CD4-positive, alpha-beta T cell treated with Interleukin-17A for 4 hours (primary cell): ENCODE measurements around the gene ANO4.
"Not testable (repeated sequence)": the region's sequence is repeated elsewhere in the genome, so short reads cannot be mapped to it uniquely, and the experiment has no call there.

ENCODE experiments used
- DNase-seq: peaks from one replicate; pipeline ENCODE4 v3.0.0-alpha.2; 2020; ENCODE audit warnings: mixed read lengths

The ANO4 gene

DNA sequence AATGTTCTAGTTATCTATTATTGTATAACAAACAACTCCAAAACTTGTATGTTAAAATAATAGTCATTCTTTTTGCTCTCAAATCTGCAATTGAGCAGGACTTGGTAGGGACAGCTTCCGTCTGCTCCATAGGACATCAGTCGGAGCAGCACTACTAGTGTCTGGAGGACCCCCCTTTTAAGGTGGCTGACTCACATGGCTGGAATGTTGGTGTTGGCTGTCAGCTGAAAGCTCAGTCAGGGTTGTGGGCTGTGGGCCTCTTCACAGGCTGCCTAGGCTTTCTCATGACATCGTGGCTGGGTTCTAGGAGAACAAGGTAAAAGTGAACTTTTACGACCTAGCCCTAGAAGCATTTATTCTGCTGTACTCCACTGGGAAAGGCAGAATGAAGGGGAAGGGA is 160.6 kb downstream of the ANO4 start:
- DNase-seq: no peak

DNA sequence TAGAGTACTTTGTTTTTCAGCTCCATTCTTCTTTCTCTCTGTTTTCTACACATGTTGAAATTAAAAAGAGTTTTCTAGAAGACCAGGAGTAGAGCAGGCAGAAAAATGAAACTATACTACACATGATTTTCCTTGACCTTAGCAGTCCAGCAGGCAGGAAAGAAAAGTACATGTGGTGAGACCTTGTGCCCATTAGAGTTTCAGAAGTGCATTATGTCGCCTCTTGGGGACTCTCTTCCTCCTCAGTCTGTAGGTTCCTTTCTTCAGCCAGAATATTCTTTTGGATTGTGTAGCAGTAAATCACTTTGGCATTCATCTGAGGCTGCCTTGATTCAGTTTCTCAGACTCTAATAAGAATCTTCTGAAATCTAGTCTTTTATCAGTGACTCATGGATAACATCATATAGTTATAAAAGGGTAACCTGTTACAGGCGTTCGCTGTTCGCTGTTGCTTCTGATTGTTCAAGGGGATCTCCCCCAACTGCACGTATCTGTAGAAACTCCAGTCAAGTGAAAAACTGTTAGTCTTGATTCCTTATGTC is 161.8 kb downstream of the ANO4 start:
- no peak for DNase-seq

DNA sequence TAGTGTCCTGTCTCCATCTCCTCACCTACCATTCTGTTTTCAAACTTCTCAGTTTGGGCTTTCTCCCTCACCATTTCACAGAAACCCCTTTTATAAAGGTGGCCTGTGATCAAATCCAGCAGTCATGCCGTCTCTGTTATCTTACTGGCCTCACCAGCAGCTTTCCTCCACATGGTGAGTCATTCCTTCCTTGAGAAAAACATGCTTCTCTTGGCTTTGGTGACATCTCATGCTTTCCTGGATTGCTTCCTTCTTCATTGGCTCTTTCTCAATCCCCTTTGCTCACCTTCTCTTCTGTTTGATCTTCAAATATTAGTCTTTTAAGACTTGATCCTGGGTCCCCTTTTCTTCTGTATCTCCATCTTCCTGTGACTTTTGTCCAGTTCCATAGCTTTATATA is 164.9 kb downstream of the ANO4 start:
- DNase-seq: no peak

DNA sequence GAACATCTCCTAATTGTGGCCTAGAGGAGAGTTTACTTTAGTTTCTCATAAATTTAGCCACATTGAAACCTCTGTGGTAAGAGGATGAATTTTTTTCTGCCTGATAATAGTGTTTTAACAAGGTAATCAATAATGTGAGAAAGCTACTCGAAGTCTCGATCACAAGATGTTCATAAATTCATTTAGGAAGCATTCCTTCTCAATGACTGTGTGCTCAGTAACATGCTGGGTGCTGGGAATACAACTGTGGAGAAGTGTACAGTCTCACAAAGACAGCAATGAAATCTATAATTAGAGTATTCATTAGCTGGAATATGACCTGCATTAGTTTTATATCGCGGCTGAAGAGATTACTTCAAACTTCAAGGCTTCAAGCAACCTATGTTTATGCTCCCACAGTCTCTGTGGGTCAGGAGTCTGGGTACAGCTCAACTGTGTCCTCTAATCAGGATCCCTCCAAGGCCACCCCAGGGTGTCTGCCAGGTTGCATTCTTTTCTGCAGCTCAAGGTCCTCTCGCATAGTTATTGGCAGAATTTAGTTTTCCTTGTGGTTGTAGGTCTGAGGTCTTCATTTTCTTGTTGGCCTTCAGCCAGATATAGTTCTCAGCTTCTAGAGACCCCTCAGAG is 167.6 kb downstream of the ANO4 start:
- DNase-seq: no peak

DNA sequence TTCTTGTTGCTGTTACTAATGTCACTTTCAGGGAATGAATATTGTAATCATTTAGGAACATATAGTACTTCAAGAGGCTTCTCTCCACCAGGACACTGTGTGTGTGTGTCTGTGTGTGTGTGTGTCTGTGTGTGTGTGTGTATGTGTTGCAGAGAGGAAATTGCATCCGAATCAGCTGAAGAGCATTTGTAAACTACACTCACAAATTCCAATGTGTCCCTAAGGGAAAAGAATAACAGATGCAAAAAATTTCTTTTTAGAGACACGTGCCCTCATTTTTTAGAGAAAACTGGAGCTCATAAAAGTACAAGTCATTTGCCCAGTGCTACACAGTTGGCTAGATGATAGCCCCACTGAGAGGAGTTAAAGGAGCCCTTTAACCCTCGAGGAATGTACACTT is 168.8 kb downstream of the ANO4 start:
- DNase-seq: no peak

DNA sequence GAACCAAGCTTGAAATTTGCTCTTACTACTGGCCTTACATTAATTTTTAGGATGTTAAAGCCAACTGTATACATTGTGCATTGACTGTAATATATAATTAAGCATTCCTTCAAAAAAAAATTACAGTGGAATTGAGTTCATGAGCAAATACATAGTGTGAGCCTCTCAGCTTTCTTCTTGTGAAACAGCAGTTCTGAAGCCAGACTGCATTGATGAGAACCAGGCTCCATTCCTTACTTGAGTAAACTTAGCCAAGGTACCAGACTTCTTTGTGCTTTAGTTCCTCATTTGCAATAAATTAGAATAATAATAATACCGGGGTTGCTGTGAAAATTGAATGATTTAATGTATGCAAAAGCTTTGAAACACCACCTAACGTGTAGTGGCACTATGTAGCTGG is 169.5 kb downstream of the ANO4 start:
- no peak for DNase-seq

DNA sequence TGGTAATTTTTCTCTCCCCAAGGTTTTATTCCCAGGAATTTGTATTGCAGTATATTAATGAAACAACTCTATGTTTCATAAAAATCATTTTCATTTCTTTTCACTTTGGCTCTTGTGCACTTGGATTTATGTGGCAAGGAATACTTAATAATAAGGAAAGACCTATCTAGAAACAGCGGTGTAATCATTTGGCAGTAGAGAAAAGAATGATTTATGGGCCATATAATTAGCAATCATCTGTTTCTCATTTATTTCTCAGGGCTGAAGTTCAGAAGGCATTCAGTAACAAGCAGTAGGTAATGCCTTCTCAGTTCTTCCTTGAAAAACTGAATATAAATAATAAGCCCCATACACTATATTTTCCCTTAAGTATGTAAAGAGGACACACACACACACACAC is 172.6 kb downstream of the ANO4 start:
- no peak for DNase-seq

DNA sequence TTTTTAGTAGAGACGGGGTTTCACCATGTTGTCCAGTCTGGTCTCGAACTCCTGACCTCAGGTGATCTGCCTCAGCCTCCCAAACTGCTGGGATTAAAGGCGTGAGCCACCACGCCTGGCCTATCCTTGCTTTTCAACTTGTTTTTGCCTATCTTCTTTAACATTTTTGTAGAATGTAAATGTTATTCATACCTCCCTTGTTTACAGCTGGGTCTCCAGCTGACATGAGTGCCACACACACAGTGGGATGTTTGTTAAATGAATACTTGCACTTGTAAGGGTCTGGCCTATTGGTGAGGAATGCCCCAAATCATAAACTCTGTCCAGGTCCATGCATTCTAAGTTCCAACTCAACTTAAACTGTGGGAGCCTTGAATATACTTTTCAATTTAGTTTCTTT is 176.3 kb downstream of the ANO4 start:
- no peak for DNase-seq

DNA sequence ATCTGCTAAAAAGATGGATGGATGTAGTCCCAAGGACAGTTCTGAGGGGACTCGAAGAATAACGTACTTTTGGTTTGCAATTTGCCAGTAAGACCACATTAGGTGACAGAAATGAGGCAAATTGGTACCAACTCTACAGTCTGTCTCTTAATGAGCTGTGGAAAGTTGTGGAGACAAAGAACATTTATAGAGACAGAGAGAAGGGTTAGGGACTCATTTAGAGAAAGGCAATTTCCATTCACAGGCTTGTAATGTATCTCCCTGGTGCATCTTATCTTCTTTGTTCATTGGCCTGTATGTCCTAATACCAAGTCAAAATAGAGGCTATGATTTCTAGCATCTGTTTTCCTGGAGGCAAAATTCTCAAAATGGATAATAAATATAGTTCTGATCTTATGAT is 177.5 kb downstream of the ANO4 start:
- DNase-seq: no peak

DNA sequence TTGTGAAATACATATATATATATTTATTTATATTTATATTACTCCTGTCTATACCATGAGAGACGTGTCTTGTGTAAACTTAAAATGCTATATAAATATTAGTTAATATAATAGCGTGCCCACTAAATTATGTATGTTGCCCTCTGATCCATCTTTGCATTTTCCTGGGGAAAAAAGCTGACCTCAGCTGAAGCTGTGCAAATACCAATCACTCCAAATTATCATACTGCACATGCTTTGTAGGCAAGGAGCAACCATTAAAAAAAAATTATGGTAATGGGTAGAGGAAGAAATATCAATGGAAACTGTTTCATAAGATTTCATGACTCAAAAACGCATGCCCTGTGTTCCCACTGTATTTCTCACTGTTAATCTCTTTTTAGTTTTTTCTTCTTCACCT is 179.8 kb downstream of the ANO4 start:
- DNase-seq: no peak

DNA sequence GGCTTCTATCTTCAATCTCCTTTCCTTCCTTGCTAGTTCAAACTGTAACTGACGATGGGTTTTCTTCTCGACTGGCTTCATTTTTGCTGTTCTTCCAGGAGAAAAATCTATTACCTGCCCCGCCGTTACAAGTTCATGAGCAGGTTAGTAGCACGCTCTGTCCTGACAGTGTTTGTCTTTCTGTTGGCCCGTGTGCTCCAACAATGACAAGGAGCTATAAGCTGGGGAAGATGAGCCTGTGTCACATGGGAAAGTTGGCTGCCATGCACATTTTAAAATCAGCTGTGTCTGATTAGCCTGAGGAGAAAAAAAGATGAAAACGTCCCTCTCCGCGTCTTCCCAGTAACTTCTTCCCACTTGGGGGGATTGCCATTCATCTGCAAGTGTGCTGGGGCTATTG is 180.2 kb downstream of the ANO4 start:
- no peak for DNase-seq

DNA sequence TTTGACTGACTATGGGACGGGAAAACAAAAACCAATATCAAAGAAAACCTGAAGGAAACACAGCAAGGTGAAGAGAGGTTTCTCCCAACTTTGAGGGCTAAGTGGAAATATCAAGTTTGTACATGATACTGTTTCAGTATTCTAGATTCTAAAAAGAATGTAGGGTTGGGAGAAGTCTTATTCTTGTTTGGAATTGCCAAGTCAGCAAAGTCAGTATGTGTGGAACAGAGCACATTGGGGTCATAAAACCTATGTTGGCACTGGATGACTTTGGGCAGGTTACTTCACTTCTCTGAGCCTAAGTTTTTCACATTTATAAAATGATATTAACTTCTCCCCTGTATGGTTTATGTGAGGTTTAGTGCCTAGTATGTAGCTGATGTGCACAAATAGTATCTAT is 182.2 kb downstream of the ANO4 start:
- no peak for DNase-seq

DNA sequence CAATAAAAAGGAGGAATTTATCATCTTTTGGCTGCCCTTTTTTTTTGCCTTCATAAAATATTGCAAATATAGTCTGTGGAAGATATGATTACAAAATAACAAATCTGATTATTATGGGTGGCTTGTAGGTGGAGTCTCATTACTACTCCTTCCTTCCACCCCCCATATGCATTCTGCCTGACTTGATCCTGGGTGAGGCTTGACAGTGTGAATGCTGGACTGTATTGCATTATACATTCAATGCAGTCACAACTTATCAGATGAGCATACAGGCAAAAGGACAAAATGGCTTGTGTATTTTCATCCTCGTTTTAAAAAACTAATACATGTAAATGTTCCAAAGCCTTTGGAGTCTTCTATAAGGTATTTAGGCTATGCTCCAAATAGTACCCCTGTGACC is 186.3 kb downstream of the ANO4 start:
- no peak for DNase-seq

DNA sequence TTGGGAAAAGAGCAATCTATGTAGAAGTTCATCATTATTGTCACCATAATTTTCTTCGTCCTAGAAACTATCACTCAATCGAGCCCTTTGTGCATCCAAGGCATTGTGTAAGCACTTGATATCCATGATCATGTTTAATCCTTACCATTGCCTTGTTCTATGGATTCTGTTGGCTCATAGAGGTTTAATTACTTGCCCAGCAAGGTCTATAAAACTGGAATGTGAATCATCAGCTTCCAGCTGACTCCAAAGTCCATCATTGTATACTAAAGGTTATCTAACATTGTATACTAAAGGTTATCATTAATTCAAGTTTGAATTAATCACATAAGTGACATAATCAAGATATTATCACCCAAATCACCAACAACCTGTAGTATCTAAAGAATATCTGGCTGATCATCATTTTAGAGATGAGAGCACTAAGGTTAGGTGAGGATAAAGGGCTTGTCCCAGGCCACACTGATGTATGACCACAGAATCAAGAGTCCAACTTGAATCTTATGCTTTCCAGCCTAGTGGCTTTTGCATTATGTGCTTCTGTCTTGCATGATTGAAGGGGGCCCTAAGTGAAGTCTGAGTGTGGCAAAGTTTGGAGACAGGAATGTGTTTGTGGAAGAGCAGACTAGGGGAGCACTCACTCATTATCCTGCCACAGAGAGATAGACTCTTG is 188.1 kb downstream of the ANO4 start:
- DNase-seq: no peak

DNA sequence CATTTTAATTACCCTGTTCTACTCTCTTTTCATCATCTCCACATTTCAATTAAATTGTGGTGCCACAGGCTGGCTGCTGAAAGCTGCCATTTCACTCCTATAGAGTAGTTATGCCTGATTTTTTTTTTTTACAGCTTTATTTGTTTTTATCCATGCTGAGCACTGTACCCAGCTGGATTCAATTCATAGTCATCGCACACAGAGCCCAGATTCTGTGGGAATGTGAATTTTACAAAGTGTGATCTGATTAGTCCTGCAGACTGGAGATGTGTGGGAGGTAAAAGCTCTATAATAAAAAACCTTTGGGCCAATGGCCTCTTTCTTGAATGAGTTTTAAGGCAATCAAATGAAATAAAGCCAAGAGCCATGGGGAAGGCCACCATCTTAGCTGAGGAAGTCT is 190.2 kb downstream of the ANO4 start:
- DNase-seq: no peak

DNA sequence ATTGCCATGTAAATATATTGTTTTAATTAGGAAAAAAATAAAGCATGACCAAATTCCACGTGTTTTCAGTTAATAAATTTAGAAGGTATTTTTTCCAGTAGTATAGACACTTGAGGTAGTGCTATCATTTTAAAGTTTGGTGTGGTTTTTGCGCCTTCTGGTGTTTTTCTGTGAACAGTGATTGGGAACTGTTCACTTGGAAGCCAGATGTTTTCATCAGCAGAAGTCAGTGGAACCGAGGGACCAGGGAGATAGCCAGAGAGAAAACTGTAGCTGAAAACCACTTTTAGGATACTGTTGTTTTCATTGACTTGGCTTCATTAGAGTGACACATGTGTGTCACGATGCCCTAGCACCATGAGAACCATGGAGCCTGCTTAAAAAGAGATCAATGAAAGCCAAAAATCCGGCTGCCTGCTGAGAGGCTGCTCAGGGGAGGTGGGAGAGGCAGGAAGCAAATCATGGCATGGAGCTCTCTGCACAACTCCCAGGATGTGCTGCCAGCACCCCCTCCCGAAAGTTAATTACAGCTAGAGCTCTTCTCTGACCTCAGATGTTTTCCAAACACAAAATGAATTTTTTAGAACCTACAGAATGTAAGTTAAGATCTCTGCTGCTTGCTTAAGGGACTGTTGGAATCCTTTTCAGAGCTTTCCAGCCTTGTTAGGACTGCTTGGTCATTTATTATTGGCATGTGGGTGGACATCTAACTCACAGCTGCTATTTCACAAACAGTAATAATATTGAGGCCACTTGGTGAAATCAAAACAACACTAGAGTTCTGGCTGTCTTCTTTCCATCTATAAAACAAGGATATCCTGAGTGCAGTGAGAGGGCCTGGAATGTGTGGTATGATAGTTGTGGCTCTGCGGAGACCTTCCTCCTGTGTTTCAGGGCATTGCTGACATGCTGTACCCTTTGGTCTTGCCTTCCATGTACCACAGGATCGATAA is 192.3 kb downstream of the ANO4 start:
- DNase-seq: no peak

DNA sequence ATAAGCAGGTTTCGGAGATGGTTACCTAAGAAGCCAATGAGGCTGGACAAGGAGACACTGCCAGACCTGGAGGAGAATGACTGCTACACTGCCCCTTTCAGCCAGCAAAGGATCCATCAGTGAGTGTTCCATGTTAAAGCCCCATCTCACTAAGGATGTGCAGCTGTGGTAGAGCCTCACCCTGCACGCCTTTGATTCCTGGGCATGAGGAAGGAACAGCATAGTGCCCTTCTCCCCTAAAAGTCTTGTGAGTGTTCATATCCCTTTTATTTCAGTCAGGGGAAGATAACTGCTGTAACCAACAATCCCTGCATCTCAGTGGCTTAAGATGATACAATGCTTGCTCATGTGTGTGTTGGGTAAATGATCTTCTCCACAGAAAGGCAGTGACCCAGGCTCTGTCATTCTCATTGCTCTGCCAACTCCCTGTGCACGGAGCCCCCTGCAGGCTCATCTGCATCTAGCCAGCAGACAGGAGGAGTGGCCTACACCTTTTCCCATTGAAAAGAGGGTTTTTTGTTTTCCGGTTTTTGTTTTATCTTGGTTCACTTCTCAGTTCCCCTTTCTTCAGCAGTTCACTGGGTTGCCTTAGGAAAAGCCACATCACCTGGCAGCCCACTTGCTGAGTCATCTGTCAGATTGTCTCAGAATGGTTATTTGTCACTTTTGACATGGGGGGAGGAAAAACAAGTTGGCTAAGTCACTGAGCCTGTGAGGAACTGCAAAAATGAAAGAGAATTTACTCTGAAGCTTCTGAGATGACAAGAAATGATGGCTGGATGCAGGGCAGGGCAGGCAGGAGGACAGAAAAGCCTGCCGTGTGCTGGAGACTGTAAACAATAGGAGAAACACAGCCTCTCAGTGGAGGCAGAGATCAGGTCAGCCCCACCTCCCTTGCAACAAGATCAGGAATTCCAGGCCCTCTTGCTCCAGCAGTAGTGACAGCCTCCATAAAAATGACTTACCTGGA is 193.3 kb downstream of the ANO4 start:
- DNase-seq: no peak

DNA sequence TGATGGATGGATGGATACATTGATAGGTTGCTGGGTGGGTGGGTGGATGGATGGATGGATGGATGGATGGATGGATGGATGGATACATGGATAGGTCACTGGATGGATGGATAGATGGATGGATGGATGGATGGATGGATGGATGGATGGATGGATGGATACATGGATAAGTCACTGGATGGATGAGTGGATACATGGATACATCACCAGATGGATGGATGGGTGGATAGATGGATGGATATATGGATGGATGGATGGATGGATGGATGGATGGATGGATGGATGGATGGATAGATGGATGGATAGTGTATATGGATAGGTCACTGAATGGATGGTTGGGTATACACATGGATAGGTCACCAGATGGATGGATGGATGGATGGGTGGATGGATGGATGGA is 194.9 kb downstream of the ANO4 start:
- not testable (repeated sequence) for DNase-seq

DNA sequence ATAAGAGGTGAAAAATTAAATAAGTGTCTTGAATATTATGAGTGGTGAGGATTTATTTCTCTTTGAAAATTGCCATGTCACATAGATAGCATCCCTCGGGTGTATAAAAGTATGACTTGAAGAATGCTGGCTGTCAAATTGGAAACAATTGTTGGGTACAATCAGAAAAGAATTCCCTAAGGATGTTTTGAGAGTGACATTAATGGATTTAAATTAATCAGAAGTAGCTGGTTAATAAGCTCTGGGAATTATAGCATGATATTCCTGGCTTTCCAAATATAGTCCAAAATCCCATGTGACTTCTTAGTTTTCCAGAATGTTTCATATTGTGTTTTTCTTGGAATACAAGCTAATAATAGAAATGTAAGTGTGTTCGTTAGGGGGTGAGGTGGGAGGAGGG is 196.5 kb downstream of the ANO4 start:
- no peak for DNase-seq

DNA sequence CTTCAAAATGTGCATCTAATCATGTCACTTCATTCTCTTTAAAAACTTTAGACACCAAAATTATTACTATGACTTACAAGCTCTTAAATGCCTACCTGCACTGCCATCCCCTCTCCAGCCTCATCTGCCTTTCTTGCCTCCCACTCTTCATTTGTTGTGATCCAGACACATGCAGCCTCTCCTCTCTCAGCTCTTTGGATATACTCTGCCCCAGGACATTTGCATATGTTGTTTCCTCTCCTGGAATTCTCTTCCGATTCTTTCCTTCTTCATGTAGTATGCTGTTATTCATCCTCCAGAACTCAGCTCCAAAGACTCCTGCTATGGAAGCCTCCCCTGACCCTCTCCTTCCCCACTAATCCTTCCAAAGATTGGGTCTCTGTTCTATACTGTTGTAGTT is 197.6 kb downstream of the ANO4 start:
- no peak for DNase-seq

DNA sequence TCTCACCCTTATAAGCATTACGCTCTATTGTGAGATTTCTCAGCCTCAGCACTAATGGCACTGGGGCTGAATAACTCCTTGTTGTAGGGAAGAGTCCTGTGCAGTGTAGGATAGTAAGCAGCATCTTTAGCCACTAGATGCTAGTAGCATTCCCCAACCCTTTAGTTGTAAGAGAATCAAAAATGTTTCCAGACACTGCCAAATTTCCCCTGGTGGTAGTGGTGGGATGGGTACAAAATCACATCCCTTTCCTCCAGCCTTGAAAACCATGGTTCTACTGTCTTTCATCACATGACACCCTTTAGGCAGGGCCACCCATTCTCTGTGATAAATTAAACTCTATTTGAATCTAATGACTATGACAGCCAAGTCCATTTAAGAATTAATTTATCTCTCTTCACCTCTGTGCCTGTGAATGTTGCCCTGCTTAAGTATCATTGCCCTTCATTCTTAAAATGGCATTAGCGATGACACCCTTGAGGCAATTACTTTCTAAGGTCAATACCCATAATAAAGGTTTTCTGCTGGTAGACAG is 199.4 kb downstream of the ANO4 start:
- no peak for DNase-seq

DNA sequence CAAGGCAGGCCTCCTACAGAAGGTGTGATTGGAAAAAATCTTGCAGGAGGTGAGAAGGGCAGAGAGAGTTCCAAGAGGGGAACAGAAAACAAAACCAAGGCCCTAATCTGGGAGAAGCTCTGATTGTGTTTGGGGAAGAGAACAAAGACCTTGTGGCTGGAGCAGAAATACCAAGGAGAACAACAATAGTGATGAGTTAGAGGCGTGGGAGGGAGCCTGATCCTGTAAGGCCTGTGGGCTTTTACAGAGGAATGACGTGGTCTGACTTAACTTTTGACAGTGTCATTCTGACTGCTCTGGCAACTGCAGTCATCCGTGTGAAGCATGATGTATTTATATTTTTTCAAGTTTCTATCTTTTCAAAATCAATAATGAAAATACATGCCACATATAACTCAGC is 200.6 kb downstream of the ANO4 start:
- DNase-seq: no peak
